Panc1 (cell line): ENCODE measurements around the gene NFILZ. TPM values are rescaled to one million over a fixed set of nuclear protein-coding genes. Genes with fewer than 3 reads are reported as not detected.

Source experiments
- ATAC-seq: fragments of 200-7000 bp; cut with Tn5 transposase; 2 replicates; pipeline ENCODE4 v1.9.1; 2020; ENCODE audit warnings: mild to moderate bottlenecking, moderate library complexity
- BruUV-seq: library from RNA; stranded (reverse); fragments of 400-500 nt; replicated peaks from 2 replicates; lab custom pipeline; 2021; lab: Mats Ljungman, UMichigan
- CTCF ChIA-PET: fragments of 300-600 bp; sonication (Branson Sonifier 250); formaldehyde crosslinking; loops from one replicate; lab custom pipeline; 2022; ENCODE audit warnings: antibody characterized with exemption; lab: Charles Lee
- POLR2A ChIA-PET: fragments of 300-600 bp; sonication (Branson Sonifier 250); formaldehyde crosslinking; loops from one replicate; lab custom pipeline; 2022; ENCODE audit warnings: antibody characterized with exemption; lab: Charles Lee
- DNase-seq: peaks from one replicate; pipeline ENCODE4 v3.0.0-alpha.2; 2010; ENCODE audit warnings: low read depth, low spot score
- H3K27ac ChIP-seq: 2 replicates; pipeline ENCODE4 v1.5.1; 2011; ENCODE audit warnings: mild to moderate bottlenecking, low read length, inconsistent platforms
- H3K27me3 ChIP-seq: fragments of 200-500 bp; sonication (Bioruptor generic); 2 replicates; pipeline ENCODE4 v1.6.0; 2014; ENCODE audit warnings: low read length, inconsistent platforms; ENCODE audit not compliant: control insufficient read depth, insufficient read depth
- H3K36me3 ChIP-seq: fragments of 200-500 bp; sonication (Bioruptor generic); 2 replicates; pipeline ENCODE4 v1.5.1; 2014; ENCODE audit warnings: inconsistent platforms, mild to moderate bottlenecking, low read length, moderate library complexity; ENCODE audit not compliant: control insufficient read depth, insufficient read depth
- H3K4me1 ChIP-seq: 2 replicates; pipeline ENCODE4 v1.5.1; 2011; ENCODE audit warnings: inconsistent platforms, mild to moderate bottlenecking, low read length, moderate library complexity; ENCODE audit not compliant: control insufficient read depth, insufficient read depth
- H3K4me3 ChIP-seq, 2 experiments: 2 replicates each; pipeline ENCODE4 v1.5.1; 2011 to 2012; ENCODE audit warnings: low read depth in 2 of 2, low read length in 2 of 2, mild to moderate bottlenecking in 2 of 2, inconsistent platforms in 1 of 2, moderate library complexity in 1 of 2
- H3K9me3 ChIP-seq: fragments of 200-500 bp; sonication (Bioruptor generic); 2 replicates; pipeline ENCODE4 v1.5.1; 2014; ENCODE audit warnings: low read depth, mild to moderate bottlenecking, inconsistent platforms, low read length, moderate library complexity; ENCODE audit not compliant: control insufficient read depth, insufficient read depth
- CTCF ChIP-seq: fragments of 450-650 bp; IDR thresholded peaks from 2 replicates; pipeline ENCODE4 v1.5.1; 2017; ENCODE audit warnings: mild to moderate bottlenecking
- POLR2AphosphoS5 ChIP-seq: IDR thresholded peaks from 2 replicates; pipeline ENCODE4 v1.6.1; 2012; ENCODE audit warnings: mild to moderate bottlenecking, low read depth, low read length, moderate library complexity
- REST ChIP-seq, 2 experiments: IDR thresholded peaks; 2 replicates each; pipeline ENCODE4 v1.6.1; 2011 to 2012; ENCODE audit warnings: low read depth in 2 of 2, control low read depth in 1 of 2, low read length in 1 of 2, mild to moderate bottlenecking in 1 of 2, moderate library complexity in 1 of 2; ENCODE audit not compliant: insufficient read depth in 1 of 2
- SIN3A ChIP-seq: IDR thresholded peaks from 2 replicates; pipeline ENCODE4 v1.6.1; 2012; ENCODE audit warnings: low read depth, mild to moderate bottlenecking, low read length, moderate library complexity, borderline replicate concordance; ENCODE audit not compliant: insufficient read depth
- TCF7L2 ChIP-seq: IDR thresholded peaks from 2 replicates; pipeline ENCODE4 v1.6.1; 2011; ENCODE audit warnings: mild to moderate bottlenecking, low read depth, low read length, inconsistent platforms
- in situ Hi-C: cut with HindIII; loops from 2 replicates; pipeline ENCODE4 v1.10.0; 2016; ENCODE audit warnings: low sequenced_read_pairs, low pct_unique_long_range_greater_than_20kb
- intact Hi-C: fragments of 100-400 bp; cut with micrococcal nuclease; formaldehyde crosslinking; loops from one replicate; pipeline ENCODE4 v1.10.0; 2022; ENCODE audit not compliant: unreplicated experiment
- total RNA-seq: library from RNA; stranded (reverse); gene quantifications from one replicate; pipeline ENCODE4 v1.2.1, GENCODE V29; 2021; ENCODE audit not compliant: unreplicated experiment

Gene NFILZ
- total RNA-seq, 1 experiment from 2014 or later: not detected

- Histone ChIP-seq H3K9me3 (no peaks in the 10 kb centered on the region), H3K4me3 (no peak overlapping the region), H3K27ac (no peak overlapping the region; the same call in 1 of the 2 replicates), H3K36me3 (no peaks in the 10 kb centered on the region), H3K27me3 (no peaks in the 10 kb centered on the region), H3K4me1 (peaks cover 12% of the 10 kb centered on the region)
- in situ Hi-C loops (no loop called here), intact Hi-C loops (no loop called here)
- TF ChIP-seq REST (IDR thresholded peaks at IDR 0.05; ENCODE audit: insufficient read depth in 1 of 2, low read depth in 2 of 2, low read length in 1 of 2): no peak
- TF ChIP-seq CTCF: no peak
- no peak for TF ChIP-seq SIN3A
- no peak for TF ChIP-seq TCF7L2
- TF ChIP-seq POLR2AphosphoS5: no peak
- ChIA-PET CTCF (no interaction called here), POLR2A (no interaction called here)
- ATAC-seq: no peak
- no TSS peak for BruUV-seq
- no peak for DNase-seq
Observed at GRCh38 chr19:8611391-8611876, 19.0 kb upstream of the NFILZ start.

- H3K9me3 ChIP-seq: no peaks in the 10 kb centered on the region
- in situ Hi-C loops: no loop called here
- peak overlapping the region; percentile 17; the same call in 1 of the 2 replicates for H3K27ac ChIP-seq
- DNase-seq (no peak), ATAC-seq (peak; percentile 28)
- BruUV-seq: no TSS peak
- CTCF ChIA-PET: interaction anchor here (0.7 kb wide), 1 partner anchor 126 kb away, joined by 8 read pairs; no protein-coding TSS in a partner anchor
- no peak overlapping the region for H3K4me3 ChIP-seq
- TF ChIP-seq TCF7L2 (no peak), CTCF (no peak), SIN3A (no peak), REST (IDR thresholded peaks at IDR 0.05; ENCODE audit: insufficient read depth in 1 of 2, low read depth in 2 of 2, low read length in 1 of 2) (no peak; a peak in 1 of 4 replicates), POLR2AphosphoS5 (no peak)
- POLR2A ChIA-PET: interaction anchor here (0.6 kb wide), 1 partner anchor 438 kb away, joined by 3 read pairs; no protein-coding TSS in a partner anchor
- peaks cover 12% of the 10 kb centered on the region for H3K4me1 ChIP-seq
- H3K27me3 ChIP-seq: no peaks in the 10 kb centered on the region
- no peaks in the 10 kb centered on the region for H3K36me3 ChIP-seq
- intact Hi-C loops: no loop called here
Observed at GRCh38 chr19:8611877-8612806, 18.3 kb upstream of the NFILZ start.
